B cell (primary cell): Measurements from ENCODE around the gene CFAP157. TPM values are rescaled to one million over a fixed set of nuclear protein-coding genes. Genes with fewer than 3 reads are reported as not detected.

ENCODE experiments used
- ATAC-seq: fragments of 200-7000 bp; cut with Tn5 transposase; one replicate; pipeline ENCODE4 v1.10.0; 2021; ENCODE audit warnings: low read depth, mild to moderate bottlenecking, moderate number of reproducible peaks, moderate library complexity
- CTCF ChIA-PET: fragments of 350-600 bp; sonication (Branson Sonifier 250); formaldehyde crosslinking; loops from one replicate; lab custom pipeline; 2021; ENCODE audit warnings: antibody characterized with exemption, inconsistent platforms; lab: Charles Lee
- POLR2A ChIA-PET: fragments of 350-600 bp; sonication (Branson Sonifier 250); formaldehyde crosslinking; loops from one replicate; lab custom pipeline; 2021; ENCODE audit warnings: antibody characterized with exemption; lab: Charles Lee
- DNase-seq: peaks from one replicate; pipeline ENCODE4 v3.0.0; 2013
- H2AFZ ChIP-seq: 2 replicates; pipeline ENCODE4 v1.6.1; 2012; ENCODE audit warnings: mild to moderate bottlenecking, low read depth, low read length; ENCODE audit not compliant: insufficient read depth, poor library complexity, severe bottlenecking
- H3K27ac ChIP-seq, 2 donors: 1 replicate in 1 of 2; 2 replicates in 1 of 2; pipeline ENCODE4 v1.5.1; 2012 to 2013; ENCODE audit warnings: low read length in 2 of 2, mild to moderate bottlenecking in 2 of 2, moderate library complexity in 1 of 2
- H3K27me3 ChIP-seq, 4 experiments: fragments of 200-600 bp in 1 of 4; sonication (generic) in 1 of 4; replicated peaks in 1 of 4; 1 replicate in 2 of 4; 2 replicates in 2 of 4; pipeline versions ENCODE4 v1.6.1 to v1.7.0; 2013 to 2016; ENCODE audit warnings: low read length in 3 of 4, mild to moderate bottlenecking in 2 of 4, mixed read lengths in 1 of 4, moderate library complexity in 1 of 4; ENCODE audit not compliant: insufficient read depth in 4 of 4, control insufficient read depth in 3 of 4; ENCODE audit errors: control extremely low read depth in 1 of 4
- H3K36me3 ChIP-seq, 2 experiments: replicated peaks in 1 of 2; 1 replicate in 1 of 2; 2 replicates in 1 of 2; pipeline versions ENCODE4 v1.6.1 to v1.7.1; 2013; ENCODE audit warnings: low read length in 1 of 2; ENCODE audit not compliant: insufficient read depth in 2 of 2, control insufficient read depth in 1 of 2; ENCODE audit errors: control extremely low read depth in 1 of 2, extremely low read depth in 1 of 2
- H3K4me1 ChIP-seq, 2 donors: fragments of 200-600 bp in 1 of 2; sonication (generic) in 1 of 2; 1 replicate in 1 of 2; 2 replicates in 1 of 2; pipeline versions ENCODE4 v1.5.1 to v1.6.1; 2013 to 2017; ENCODE audit warnings: low read length in 2 of 2; ENCODE audit not compliant: control insufficient read depth in 2 of 2, insufficient read depth in 2 of 2
- H3K4me2 ChIP-seq: replicated peaks from 2 replicates; pipeline ENCODE3; 2012; ENCODE audit warnings: mild to moderate bottlenecking, low read depth, low read length; ENCODE audit not compliant: poor library complexity, severe bottlenecking
- H3K4me3 ChIP-seq, 5 experiments: fragments of 200-600 bp in 1 of 5; sonication (generic) in 1 of 5; 1 replicate in 3 of 5; 2 replicates in 2 of 5; pipeline versions ENCODE4 v1.5.1 to v1.7.0; 2011 to 2016; ENCODE audit warnings: low read length in 4 of 5, mild to moderate bottlenecking in 4 of 5, low read depth in 2 of 5, control low read depth in 1 of 5, moderate library complexity in 1 of 5; ENCODE audit not compliant: insufficient read depth in 1 of 5; ENCODE audit errors: control extremely low read depth in 1 of 5, extremely low read depth in 1 of 5
- H3K79me2 ChIP-seq: fragments of 200-600 bp; sonication (generic); one replicate; pipeline ENCODE4 v1.6.0; 2016; ENCODE audit warnings: low read length; ENCODE audit not compliant: control insufficient read depth, insufficient read depth
- H3K9ac ChIP-seq: fragments of 200-600 bp; sonication (generic); 2 replicates; pipeline ENCODE4 v1.6.1; 2017; ENCODE audit warnings: mild to moderate bottlenecking, low read length, moderate library complexity
- H3K9me3 ChIP-seq, 3 donors: one replicate each; pipeline versions ENCODE4 v1.6.1 to v1.7.1; 2013; ENCODE audit warnings: low read length in 2 of 3; ENCODE audit not compliant: control insufficient read depth in 2 of 3, insufficient read depth in 1 of 3; ENCODE audit errors: control extremely low read depth in 1 of 3
- H4K20me1 ChIP-seq: 2 replicates; pipeline ENCODE4 v1.6.0; 2012; ENCODE audit warnings: mild to moderate bottlenecking, low read length; ENCODE audit not compliant: insufficient read depth, control insufficient read depth, poor library complexity, severe bottlenecking
- H3K27ac Mint-ChIP-seq: one replicate; pipeline ENCODE4 v1.8.0; 2021; ENCODE audit warnings: mixed read lengths
- H3K27me3 Mint-ChIP-seq: one replicate; pipeline ENCODE4 v1.8.0; 2021; ENCODE audit warnings: mixed read lengths
- H3K4me1 Mint-ChIP-seq: one replicate; pipeline ENCODE4 v1.8.0; 2021; ENCODE audit warnings: mixed read lengths
- H3K4me3 Mint-ChIP-seq: one replicate; pipeline ENCODE4 v1.8.0; 2021; ENCODE audit warnings: mixed read lengths
- H3K9me3 Mint-ChIP-seq: one replicate; pipeline ENCODE4 v1.8.0; 2022; ENCODE audit warnings: mixed read lengths; ENCODE audit not compliant: insufficient read depth
- CTCF ChIP-seq: fragments of 200-600 bp; IDR thresholded peaks from one replicate; pipeline ENCODE4 v1.8.0; 2022; ENCODE audit warnings: antibody characterized with exemption, mild to moderate bottlenecking
- EZH2 ChIP-seq: IDR thresholded peaks from 2 replicates; pipeline ENCODE4 v1.6.1; 2012; ENCODE audit warnings: borderline replicate concordance, low read depth, mild to moderate bottlenecking, moderate library complexity, low read length; ENCODE audit not compliant: insufficient read depth, poor library complexity, severe bottlenecking
- WGBS: methylation state at CpG from one replicate; pipeline ENCODE4 v1.1.5; 2013; ENCODE audit warnings: missing lambda C conversion rate; ENCODE audit not compliant: insufficient coverage; 5-methylcytosine and 5-hydroxymethylcytosine counted together
- intact Hi-C: fragments of 100-400 bp; cut with micrococcal nuclease; formaldehyde crosslinking; loops from one replicate; pipeline ENCODE4 v1.10.0; 2022
- polyA plus RNA-seq: library from polyadenylated mRNA; depleted of rRNA; stranded (reverse); fragments of >200 nt; gene quantifications from 2 replicates; pipeline ENCODE4 v1.2.3, GENCODE V29; 2012
- total RNA-seq, 2 donors: library from RNA; stranded (reverse); fragments of 120-200 nt in 1 of 2; gene quantifications; 1 replicate in 1 of 2; 2 replicates in 1 of 2; pipeline versions ENCODE4 v1.2.3 to v1.2.4, GENCODE V29; 2013 to 2022

CFAP157 gene
- total and polyA plus RNA-seq, 2 donors (not counting 1 experiment from before 2014, with no cell fraction given) = 0.03 TPM; not detected in 1

GRCh38 chr9:127731938-127732337 lies 25.1 kb downstream of the CFAP157 start:
- Histone ChIP-seq H3K9ac (no peak overlapping the region), H3K4me2 (no peak overlapping the region), H3K4me1 (peaks cover 11 to 16% of the 10 kb centered on the region in 2 donors), H3K9me3 (no peaks in the 10 kb centered on the region), H3K36me3 (peaks cover 0 to 10% of the 10 kb centered on the region in 2 experiments), H4K20me1 (peaks cover 5% of the 10 kb centered on the region), H2AFZ (no peak overlapping the region), H3K27ac (no peak overlapping the region), H3K27me3 (no peaks in the 10 kb centered on the region), H3K79me2 (peaks cover 5% of the 10 kb centered on the region), H3K4me3 (no peak overlapping the region)
- Mint-ChIP-seq H3K4me1 (peaks cover 16% of the 10 kb centered on the region), H3K9me3 (no peaks in the 10 kb centered on the region), H3K27ac (no peak overlapping the region), H3K4me3 (no peak overlapping the region), H3K27me3 (no peaks in the 10 kb centered on the region)
- ATAC-seq (no peak), DNase-seq (no peak)
- ChIA-PET CTCF (interaction anchor here (1.5 to 2.0 kb wide), 2 partner anchors 142 to 228 kb away, joined by 5 to 9 read pairs; no protein-coding TSS in a partner anchor), POLR2A (no interaction called here)
- TF ChIP-seq CTCF (no peak), EZH2 (no peak)
- intact Hi-C loops = no loop called here
- 97% methylated on average over 16 of the region's 16 CpGs for WGBS

- CTCF ChIA-PET = interaction anchor here (1.1 to 3.0 kb wide), 4 partner anchors 137 to 518 kb away, joined by 5 to 47 read pairs (median 6); no protein-coding TSS in a partner anchor
- POLR2A ChIA-PET = no interaction called here
- Histone ChIP-seq H3K9ac (no peak overlapping the region), H3K4me1 (peaks cover 11 to 16% of the 10 kb centered on the region in 2 donors), H3K4me2 (no peak overlapping the region), H3K27me3 (no peaks in the 10 kb centered on the region), H3K9me3 (no peaks in the 10 kb centered on the region), H3K36me3 (peaks cover 0 to 14% of the 10 kb centered on the region in 2 experiments), H2AFZ (no peak overlapping the region), H3K27ac (no peak overlapping the region), H3K4me3 (no peak overlapping the region), H3K79me2 (peaks cover 5% of the 10 kb centered on the region), H4K20me1 (peaks cover 5% of the 10 kb centered on the region)
- Mint-ChIP-seq H3K4me1 (peaks cover 16% of the 10 kb centered on the region), H3K27ac (no peak overlapping the region), H3K9me3 (no peaks in the 10 kb centered on the region), H3K4me3 (no peak overlapping the region), H3K27me3 (no peaks in the 10 kb centered on the region)
- 97% methylated on average over 21 of the region's 21 CpGs for WGBS
- TF ChIP-seq CTCF (no peak), EZH2 (no peak)
- intact Hi-C loops = no loop called here
- ATAC-seq = no peak
- no peak for DNase-seq
Measured at GRCh38 chr9:127732444-127732843, 25.7 kb downstream of the CFAP157 start.
